Renal cortical epithelial cell (primary cell): ENCODE results near the gene FCAR. TPM values are rescaled to one million over a fixed set of nuclear protein-coding genes. Genes with fewer than 3 reads are reported as not detected.
"Not testable (repeated sequence)": the region's sequence is repeated elsewhere in the genome, so short reads cannot be mapped to it uniquely, and the experiment has no call there.

Experiments
- DNase-seq: peaks from one replicate; pipeline ENCODE4 v3.0.0-alpha.2; 2011; ENCODE audit warnings: low read depth
- total RNA-seq: library from RNA; depleted of rRNA; stranded (reverse); fragments of >200 nt; gene quantifications from 2 replicates; pipeline ENCODE4 v1.2.3, GENCODE V29; 2014

Gene FCAR
- total RNA-seq: not detected in 2 replicates

GRCh38 chr19:54873990-54874389 is at the start of gene FCAR:
TSS of gene FCAR (plus strand) at chr19:54874235. CDS start at chr19:54874290, 55 bp downstream.
- no peak for DNase-seq

- DNase-seq: not testable (repeated sequence)
Observed at GRCh38 chr19:54824416-54824815, 49.6 kb upstream of the FCAR start.

- DNase-seq: not testable (repeated sequence)
Observed at GRCh38 chr19:54825326-54825725, 48.7 kb upstream of the FCAR start.

- DNase-seq: not testable (repeated sequence)
Observed at GRCh38 chr19:54828064-54828463, 46.0 kb upstream of the FCAR start.

- not testable (repeated sequence) for DNase-seq
Observed at GRCh38 chr19:54832496-54832895, 41.5 kb upstream of the FCAR start, which contains the start of gene KIR2DS4. TSS of gene KIR2DS4 (plus strand) at chr19:54832676.

- not testable (repeated sequence) for DNase-seq
Observed at GRCh38 chr19:54835126-54835525, 38.9 kb upstream of the FCAR start.

GRCh38 chr19:54837522-54837921 is 36.5 kb upstream of the FCAR start:
- DNase-seq: not testable (repeated sequence)

- DNase-seq: not testable (repeated sequence)
Observed at GRCh38 chr19:54843171-54843570, 30.9 kb upstream of the FCAR start.

GRCh38 chr19:54850061-54850640 is 23.9 kb upstream of the FCAR start, which contains the start of gene KIR3DL2:
TSS of gene KIR3DL2 (plus strand) at chr19:54850443. CDS start at chr19:54850476, 33 bp downstream.
- DNase-seq: not testable (repeated sequence)

GRCh38 chr19:54850930-54851329 is 23.1 kb upstream of the FCAR start:
- no peak for DNase-seq

GRCh38 chr19:54851353-54851752 is 22.7 kb upstream of the FCAR start:
- no peak for DNase-seq

GRCh38 chr19:54855241-54855640 is 18.8 kb upstream of the FCAR start:
- not testable (repeated sequence) for DNase-seq

- DNase-seq: not testable (repeated sequence)
Observed at GRCh38 chr19:54858476-54858875, 15.6 kb upstream of the FCAR start.

GRCh38 chr19:54859421-54859820 is 14.6 kb upstream of the FCAR start:
- DNase-seq: not testable (repeated sequence)

GRCh38 chr19:54863459-54863858 is 10.6 kb upstream of the FCAR start:
- DNase-seq: not testable (repeated sequence)

GRCh38 chr19:54871696-54872095 is 2.3 kb upstream of the FCAR start:
- DNase-seq: no peak

GRCh38 chr19:54875506-54875905 is 1.5 kb downstream of the FCAR start:
- DNase-seq: no peak

GRCh38 chr19:54877471-54877870 is 3.4 kb downstream of the FCAR start:
- DNase-seq: no peak

- no peak for DNase-seq
Observed at GRCh38 chr19:54881884-54882283, 7.8 kb downstream of the FCAR start.

GRCh38 chr19:54882758-54883157 is 8.7 kb downstream of the FCAR start:
- no peak for DNase-seq

- DNase-seq: no peak
Observed at GRCh38 chr19:54883228-54883627, 9.2 kb downstream of the FCAR start.

- no peak for DNase-seq
Observed at GRCh38 chr19:54888239-54888638, 14.2 kb downstream of the FCAR start.

- DNase-seq: no peak
Observed at GRCh38 chr19:54889566-54889965, 15.5 kb downstream of the FCAR start.

- no peak for DNase-seq
Observed at GRCh38 chr19:54893406-54893805, 19.4 kb downstream of the FCAR start.
